MM.1S (cell line): Measurements from ENCODE around the gene LRRK1.

Experiments
- EZH2 ChIP-seq: fragments of 300-600 bp; sonication (generic); optimal IDR thresholded peaks from 2 replicates; pipeline ENCODE3; 2017; ENCODE audit warnings: low read depth, mild to moderate bottlenecking, antibody characterized with exemption, low read length, mixed read lengths
- EZH2phosphoT487 ChIP-seq: fragments of 300-600 bp; sonication (generic); IDR thresholded peaks from 2 replicates; pipeline ENCODE4 v1.6.1; 2018; ENCODE audit warnings: antibody characterized with exemption, low read length
- TF ChIP-seq, protein P1 (sequence below): fragments of 300-600 bp; sonication (generic); IDR thresholded peaks from 2 replicates; pipeline ENCODE4 v1.5.1; 2016; ENCODE audit warnings: antibody characterized with exemption, low read length, mixed read lengths

GRCh38 chr15:100949691-100950090, 30.5 kb downstream of the LRRK1 start:
- TF ChIP-seq, protein P1, sequence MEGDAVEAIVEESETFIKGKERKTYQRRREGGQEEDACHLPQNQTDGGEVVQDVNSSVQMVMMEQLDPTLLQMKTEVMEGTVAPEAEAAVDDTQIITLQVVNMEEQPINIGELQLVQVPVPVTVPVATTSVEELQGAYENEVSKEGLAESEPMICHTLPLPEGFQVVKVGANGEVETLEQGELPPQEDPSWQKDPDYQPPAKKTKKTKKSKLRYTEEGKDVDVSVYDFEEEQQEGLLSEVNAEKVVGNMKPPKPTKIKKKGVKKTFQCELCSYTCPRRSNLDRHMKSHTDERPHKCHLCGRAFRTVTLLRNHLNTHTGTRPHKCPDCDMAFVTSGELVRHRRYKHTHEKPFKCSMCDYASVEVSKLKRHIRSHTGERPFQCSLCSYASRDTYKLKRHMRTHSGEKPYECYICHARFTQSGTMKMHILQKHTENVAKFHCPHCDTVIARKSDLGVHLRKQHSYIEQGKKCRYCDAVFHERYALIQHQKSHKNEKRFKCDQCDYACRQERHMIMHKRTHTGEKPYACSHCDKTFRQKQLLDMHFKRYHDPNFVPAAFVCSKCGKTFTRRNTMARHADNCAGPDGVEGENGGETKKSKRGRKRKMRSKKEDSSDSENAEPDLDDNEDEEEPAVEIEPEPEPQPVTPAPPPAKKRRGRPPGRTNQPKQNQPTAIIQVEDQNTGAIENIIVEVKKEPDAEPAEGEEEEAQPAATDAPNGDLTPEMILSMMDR = no peak
- TF ChIP-seq EZH2 = no peak
- no peak for TF ChIP-seq EZH2phosphoT487
